GM12878 (cell line): ENCODE measurements around the gene CELF2. TPM values are rescaled to one million over a fixed set of nuclear protein-coding genes. Genes with fewer than 3 reads are reported as not detected.
A peak's percentile ranks its signal among the peaks of the same experiment; 100 is the strongest.

Experiments
- ATAC-seq: fragments of 200-7000 bp; cut with Tn5 transposase; 3 replicates; pipeline ENCODE4 v1.9.1; 2020; ENCODE audit warnings: mild to moderate bottlenecking, moderate library complexity
- BruUV-seq: library from RNA; stranded (reverse); fragments of 400-500 nt; replicated peaks from 2 replicates; lab custom pipeline; 2021; lab: Mats Ljungman, UMichigan
- CTCF ChIA-PET: fragments of 300-600 bp; sonication (Branson Sonifier 250); formaldehyde crosslinking; extraction: SDS; loops from one replicate; lab custom pipeline; 2021; ENCODE audit warnings: inconsistent platforms; lab: Yijun Ruan, JAX
- POLR2A ChIA-PET: fragments of 350-600 bp; formaldehyde crosslinking; extraction: SDS; loops from one replicate; lab custom pipeline; 2021; ENCODE audit warnings: inconsistent platforms; lab: Charles Lee
- RAD21 ChIA-PET: fragments of 300-600 bp; sonication (Branson Sonifier 250); formaldehyde crosslinking; loops from one replicate; lab custom pipeline; 2023; ENCODE audit warnings: antibody characterized with exemption; ENCODE audit not compliant: unreplicated experiment; lab: Charles Lee
- SMC1A ChIA-PET: fragments of 300-600 bp; sonication (Branson Sonifier 250); formaldehyde crosslinking; loops from one replicate; lab custom pipeline; 2023; ENCODE audit not compliant: unreplicated experiment, uncharacterized antibody; lab: Charles Lee
- DNase-seq: peaks from one replicate; pipeline ENCODE4 v3.0.0-alpha.2; 2011; ENCODE audit warnings: low read depth, low spot score
- FAIRE-seq: peaks from 3 replicates; lab custom pipeline; 2011; peaks lifted over from hg19 to GRCh38; lab: Jason Lieb, UNC
- H2AFZ ChIP-seq: 2 replicates; pipeline ENCODE4 v1.6.0; 2011; ENCODE audit warnings: low read depth, low read length, control low read depth; ENCODE audit not compliant: control insufficient read depth
- H3K27ac ChIP-seq: 2 replicates; pipeline ENCODE4 v1.5.1; 2011; ENCODE audit warnings: control low read depth; ENCODE audit not compliant: control insufficient read depth, insufficient read depth
- H3K27me3 ChIP-seq, 2 experiments: replicated peaks in 1 of 2; 2 replicates each; pipeline versions ENCODE4 v1.6.0 to v1.6.1; 2011; ENCODE audit warnings: low read length in 1 of 2; ENCODE audit not compliant: control insufficient read depth in 2 of 2, insufficient read depth in 2 of 2
- H3K36me3 ChIP-seq, 2 experiments: 2 replicates each; pipeline ENCODE4 v1.5.1; 2011; ENCODE audit warnings: low read length in 1 of 2; ENCODE audit not compliant: control insufficient read depth in 2 of 2, insufficient read depth in 2 of 2
- H3K4me1 ChIP-seq: 2 replicates; pipeline ENCODE4 v1.6.1; 2011; ENCODE audit warnings: mild to moderate bottlenecking, low read length, moderate library complexity, mixed read lengths; ENCODE audit not compliant: control insufficient read depth, insufficient read depth
- H3K4me2 ChIP-seq: 2 replicates; pipeline ENCODE4 v1.6.0; 2011; ENCODE audit warnings: control low read depth; ENCODE audit not compliant: control insufficient read depth, insufficient read depth
- H3K4me3 ChIP-seq: fragments of 200-600 bp; sonication (generic); 2 replicates; pipeline ENCODE4 v1.5.1; 2016
- H3K79me2 ChIP-seq: 2 replicates; pipeline ENCODE4 v1.6.0; 2011; ENCODE audit warnings: low read length; ENCODE audit not compliant: control insufficient read depth, insufficient read depth
- H3K9ac ChIP-seq: 2 replicates; pipeline ENCODE4 v1.8.0; 2011; ENCODE audit warnings: low read length, control low read depth, mixed read lengths; ENCODE audit not compliant: control insufficient read depth, insufficient read depth
- H3K9me3 ChIP-seq: replicated peaks from 3 replicates; pipeline ENCODE4 v1.5.1; 2011; ENCODE audit warnings: mild to moderate bottlenecking, low read length; ENCODE audit not compliant: control insufficient read depth, insufficient read depth
- H4K20me1 ChIP-seq: 2 replicates; pipeline ENCODE4 v1.6.0; 2011; ENCODE audit not compliant: control insufficient read depth, insufficient read depth
- BRCA1 ChIP-seq: IDR thresholded peaks from 2 replicates; pipeline ENCODE4 v1.6.1; 2011; ENCODE audit warnings: low read depth, low read length, improper control_type of control experiment
- CREM ChIP-seq: IDR thresholded peaks from 2 replicates; pipeline ENCODE4 v1.6.1; 2014; ENCODE audit warnings: antibody characterized with exemption, low read depth
- EED ChIP-seq: sonication (generic); IDR thresholded peaks from 2 replicates; pipeline ENCODE4 v1.6.1; 2016; ENCODE audit warnings: antibody characterized with exemption, low read depth
- ETV6 ChIP-seq, 2 experiments: fragments of 450-650 bp in 1 of 2; IDR thresholded peaks in 1 of 2; conservative IDR thresholded peaks in 1 of 2; 2 replicates each; pipeline ENCODE4 v1.6.1; 2014; ENCODE audit warnings: antibody characterized with exemption in 1 of 2, borderline replicate concordance in 1 of 2, low read depth in 1 of 2, mild to moderate bottlenecking in 1 of 2, moderate library complexity in 1 of 2
- HDGF ChIP-seq: fragments of 450-650 bp; IDR thresholded peaks from 2 replicates; pipeline ENCODE4 v1.6.1; 2016; ENCODE audit warnings: antibody characterized with exemption
- MEF2B ChIP-seq: fragments of 450-650 bp; IDR thresholded peaks from 2 replicates; pipeline ENCODE4 v1.6.1; 2018; ENCODE audit warnings: mild to moderate bottlenecking, moderate library complexity; ENCODE audit not compliant: partially characterized antibody, poor library complexity, severe bottlenecking
- MTA3 ChIP-seq: IDR thresholded peaks from 2 replicates; pipeline ENCODE4 v1.6.1; 2012; ENCODE audit warnings: low read length, inconsistent platforms, borderline replicate concordance
- MYB ChIP-seq: fragments of 150-350 bp; IDR thresholded peaks from 2 replicates; pipeline ENCODE4 v1.6.1; 2014; ENCODE audit warnings: mild to moderate bottlenecking, low read depth, low read length, borderline replicate concordance
- NBN ChIP-seq: fragments of 450-650 bp; IDR thresholded peaks from 2 replicates; pipeline ENCODE4 v1.6.1; 2016
- NFIC ChIP-seq: IDR thresholded peaks from 2 replicates; pipeline ENCODE4 v1.6.1; 2012; ENCODE audit warnings: low read depth, mild to moderate bottlenecking, inconsistent platforms, low read length, moderate library complexity
- POLR2AphosphoS5 ChIP-seq: IDR thresholded peaks from 2 replicates; pipeline ENCODE4 v1.6.1; 2011; ENCODE audit warnings: mild to moderate bottlenecking, low read length, inconsistent platforms
- RUNX3 ChIP-seq: IDR thresholded peaks from 2 replicates; pipeline ENCODE4 v1.6.1; 2012; ENCODE audit warnings: low read length, inconsistent platforms
- TCF3 ChIP-seq: IDR thresholded peaks from 2 replicates; pipeline ENCODE4 v1.6.1; 2012; ENCODE audit warnings: low read depth, mild to moderate bottlenecking, low read length, borderline replicate concordance; ENCODE audit not compliant: insufficient read depth
- WGBS: methylation state at CpG from one replicate; pipeline ENCODE4 v1.1.6; 2016; ENCODE audit warnings: low lambda C conversion rate; ENCODE audit not compliant: insufficient replicate concordance, insufficient coverage; ENCODE audit errors: missing lambda C conversion rate; 5-methylcytosine and 5-hydroxymethylcytosine counted together
- in situ Hi-C: fragments of 300-500 bp; cut with MboI; formaldehyde crosslinking; loops from 9 replicates; pipeline ENCODE4 v1.14.3; 2018; ENCODE audit warnings: mixed read lengths
- intact Hi-C: fragments of 100-400 bp; cut with micrococcal nuclease; formaldehyde crosslinking; loops from one replicate; pipeline ENCODE4 v1.14.2; 2022; ENCODE audit not compliant: unreplicated experiment
- polyA plus RNA-seq, 11 experiments: library from polyadenylated mRNA; depleted of rRNA in 4 of 11; unstranded in 6 of 11; stranded (reverse) in 5 of 11; fragments of >200 nt; fragmentation: Nextera tagmentation in 4 of 11; fragmentation: Illumina TruSeq in 1 of 11; extraction: Ambion mirVana in 4 of 11; extraction: Trizol in 1 of 11; gene quantifications; 1 replicate in 1 of 11; 2 replicates in 10 of 11; pipeline versions ENCODE4 v1.2.1 to v1.2.3, GENCODE V29; 2011 to 2016; ENCODE audit warnings: inconsistent platforms in 2 of 11, missing spikeins in 2 of 11, low read depth in 1 of 11
- total RNA-seq, 4 experiments: library from RNA; depleted of rRNA in 3 of 4; stranded (reverse); fragments of >200 nt in 3 of 4; fragmentation: Illumina TruSeq in 1 of 4; extraction: Trizol in 1 of 4; gene quantifications; 2 replicates each; pipeline versions ENCODE4 v1.2.1 to v1.2.3, GENCODE V29; 2013 to 2021
- TF ChIP-seq, protein P1 (sequence below): IDR thresholded peaks from 2 replicates; pipeline ENCODE4 v1.6.1; 2012; ENCODE audit warnings: low read length, inconsistent platforms
- TF ChIP-seq, protein P2 (sequence below): fragments of 450-650 bp; formaldehyde crosslinking; IDR thresholded peaks from 2 replicates; pipeline ENCODE4 v1.4.0; 2022; ENCODE audit warnings: mild to moderate bottlenecking, moderate library complexity
- TF ChIP-seq, protein P3 (sequence below): fragments of 450-650 bp; IDR thresholded peaks from 2 replicates; pipeline ENCODE4 v1.6.1; 2017; ENCODE audit warnings: low read depth, mild to moderate bottlenecking, moderate library complexity

Gene CELF2
- total and polyA plus RNA-seq, 10 of the 15 experiments (the other 5 are each of a cell fraction or from before 2014, with no cell fraction given), result 20.8 to 129 (median 86.3) TPM

DNA sequence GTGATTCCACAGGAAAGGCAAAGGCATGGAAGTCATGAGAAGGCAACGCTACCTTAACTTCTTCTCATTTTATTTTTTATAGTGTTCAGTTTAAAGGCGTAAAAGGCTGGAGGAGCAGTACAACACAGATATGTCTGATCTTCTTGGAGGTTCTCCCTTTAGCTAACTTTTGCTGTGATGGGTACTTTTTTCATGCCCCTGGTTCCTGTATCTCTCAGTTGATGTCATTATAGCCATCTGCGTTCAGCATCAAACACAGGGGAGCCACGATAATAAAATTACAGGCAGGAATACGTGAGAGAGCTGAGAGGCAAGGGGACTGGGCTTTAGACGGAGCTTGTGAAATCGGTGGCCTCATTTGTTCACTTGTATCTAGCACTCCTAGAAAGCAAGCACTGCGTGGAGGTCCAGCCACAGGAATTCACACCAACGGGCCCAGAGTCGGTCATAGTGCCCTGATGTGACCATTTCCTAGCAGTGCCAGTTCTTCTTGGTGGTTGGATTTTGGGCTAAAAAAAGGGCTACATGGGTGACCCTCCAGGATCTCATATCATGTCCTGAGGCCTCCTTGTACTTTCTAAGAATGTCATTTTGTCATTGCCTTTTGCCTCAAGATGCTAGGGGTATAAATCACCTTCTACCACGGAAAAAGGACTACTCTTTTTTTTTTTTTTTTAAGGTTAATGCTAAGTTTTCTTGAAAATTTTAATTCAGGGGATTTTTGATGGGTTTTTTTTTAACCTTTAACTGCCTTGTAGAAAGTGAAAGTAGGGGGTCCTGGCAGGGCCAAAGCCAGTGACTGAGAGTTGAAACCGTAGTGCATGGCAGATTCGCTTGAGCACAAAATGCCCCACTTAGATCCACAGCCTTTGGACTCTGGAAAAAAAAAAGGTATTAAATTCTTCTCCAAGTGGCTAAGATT lies 191.5 kb downstream of the CELF2 start:
- ChIA-PET SMC1A (interaction anchor here (0.7 to 9.3 kb wide), 18 partner anchors 10 to 63 kb away, joined by 3 to 108 read pairs (median 8); no protein-coding TSS in a partner anchor), POLR2A (interaction anchor here (0.8 to 2.4 kb wide), 14 partner anchors 7 to 53 kb away, joined by 3 to 16 read pairs (median 5); no protein-coding TSS in a partner anchor), CTCF (interaction anchor here (0.6 to 3.7 kb wide), 13 partner anchors 10 to 97 kb away, joined by 3 to 20 read pairs (median 5); no protein-coding TSS in a partner anchor), RAD21 (interaction anchor here (0.9 to 4.7 kb wide), 12 partner anchors 10 to 62 kb away, joined by 3 to 45 read pairs (median 14); no protein-coding TSS in a partner anchor)
- H3K27me3 ChIP-seq, result no peaks in the 10 kb centered on the region
- ATAC-seq (peak; percentile 83), DNase-seq (no peak), FAIRE-seq (no peak)
- peaks cover 4% of the 10 kb centered on the region for H4K20me1 ChIP-seq
- peaks cover 22 to 49% of the 10 kb centered on the region in 2 experiments for H3K36me3 ChIP-seq
- peaks cover 100% of the 10 kb centered on the region for H3K79me2 ChIP-seq
- peak overlapping the region; percentile 55 for H3K9ac ChIP-seq
- peak overlapping the region; percentile 56 for H3K4me3 ChIP-seq
- no peak overlapping the region for H2AFZ ChIP-seq
- H3K4me1 ChIP-seq, result peaks cover 80% of the 10 kb centered on the region
- in situ Hi-C loops, result no loop called here
- no peaks in the 10 kb centered on the region for H3K9me3 ChIP-seq
- 32% methylated on average over 13 of the region's 13 CpGs for WGBS
- peak overlapping the region; percentile 57 for H3K4me2 ChIP-seq
- H3K27ac ChIP-seq, result peak overlapping the region; percentile 92
- BruUV-seq, result TSS peak; percentile 10
- intact Hi-C loops, result loop anchor here (1.0 to 2.0 kb wide), 4 partner anchors 12 to 36 kb away; no protein-coding TSS in a partner anchor
- TF ChIP-seq MTA3, result 0 out of 2 replicates have a peak, but pooled peaks have one; percentile 67
- TF ChIP-seq, protein P1, sequence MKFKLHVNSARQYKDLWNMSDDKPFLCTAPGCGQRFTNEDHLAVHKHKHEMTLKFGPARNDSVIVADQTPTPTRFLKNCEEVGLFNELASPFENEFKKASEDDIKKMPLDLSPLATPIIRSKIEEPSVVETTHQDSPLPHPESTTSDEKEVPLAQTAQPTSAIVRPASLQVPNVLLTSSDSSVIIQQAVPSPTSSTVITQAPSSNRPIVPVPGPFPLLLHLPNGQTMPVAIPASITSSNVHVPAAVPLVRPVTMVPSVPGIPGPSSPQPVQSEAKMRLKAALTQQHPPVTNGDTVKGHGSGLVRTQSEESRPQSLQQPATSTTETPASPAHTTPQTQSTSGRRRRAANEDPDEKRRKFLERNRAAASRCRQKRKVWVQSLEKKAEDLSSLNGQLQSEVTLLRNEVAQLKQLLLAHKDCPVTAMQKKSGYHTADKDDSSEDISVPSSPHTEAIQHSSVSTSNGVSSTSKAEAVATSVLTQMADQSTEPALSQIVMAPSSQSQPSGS, result peak; percentile 73
- no peak for TF ChIP-seq TCF3
- 0 out of 2 replicates have a peak, but pooled peaks have one; percentile 67 for TF ChIP-seq NBN
- TF ChIP-seq, protein P2, sequence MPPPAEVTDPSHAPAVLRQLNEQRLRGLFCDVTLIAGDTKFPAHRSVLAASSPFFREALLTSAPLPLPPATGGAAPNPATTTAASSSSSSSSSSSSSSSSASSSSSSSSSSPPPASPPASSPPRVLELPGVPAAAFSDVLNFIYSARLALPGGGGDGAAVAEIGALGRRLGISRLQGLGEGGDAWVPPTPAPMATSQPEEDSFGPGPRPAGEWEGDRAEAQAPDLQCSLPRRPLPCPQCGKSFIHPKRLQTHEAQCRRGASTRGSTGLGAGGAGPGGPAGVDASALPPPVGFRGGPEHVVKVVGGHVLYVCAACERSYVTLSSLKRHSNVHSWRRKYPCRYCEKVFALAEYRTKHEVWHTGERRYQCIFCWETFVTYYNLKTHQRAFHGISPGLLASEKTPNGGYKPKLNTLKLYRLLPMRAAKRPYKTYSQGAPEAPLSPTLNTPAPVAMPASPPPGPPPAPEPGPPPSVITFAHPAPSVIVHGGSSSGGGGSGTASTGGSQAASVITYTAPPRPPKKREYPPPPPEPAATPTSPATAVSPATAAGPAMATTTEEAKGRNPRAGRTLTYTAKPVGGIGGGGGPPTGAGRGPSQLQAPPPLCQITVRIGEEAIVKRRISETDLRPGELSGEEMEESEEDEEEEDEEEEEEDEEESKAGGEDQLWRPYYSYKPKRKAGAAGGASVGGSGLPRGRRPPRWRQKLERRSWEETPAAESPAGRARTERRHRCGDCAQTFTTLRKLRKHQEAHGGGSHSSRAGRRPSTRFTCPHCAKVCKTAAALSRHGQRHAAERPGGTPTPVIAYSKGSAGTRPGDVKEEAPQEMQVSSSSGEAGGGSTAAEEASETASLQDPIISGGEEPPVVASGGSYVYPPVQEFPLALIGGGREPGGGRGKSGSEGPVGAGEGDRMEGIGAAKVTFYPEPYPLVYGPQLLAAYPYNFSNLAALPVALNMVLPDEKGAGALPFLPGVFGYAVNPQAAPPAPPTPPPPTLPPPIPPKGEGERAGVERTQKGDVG (CRISPR knock-in tag), result no peak
- TF ChIP-seq POLR2AphosphoS5, result peak; percentile 35; the same call in 1 of the 2 replicates
- no peak for TF ChIP-seq BRCA1
- TF ChIP-seq NFIC, result peak; percentile 84
- peak; percentile 50; the same call in 1 of the 2 replicates for TF ChIP-seq CREM
- peak; percentile 54; the same call in 1 of the 2 replicates for TF ChIP-seq HDGF
- TF ChIP-seq MEF2B, result peak; percentile 10
- peak; percentile 61; the same call in 1 of the 2 replicates for TF ChIP-seq EED
- no peak for TF ChIP-seq MYB
- TF ChIP-seq RUNX3, result peak; percentile 44
- TF ChIP-seq, protein P3, sequence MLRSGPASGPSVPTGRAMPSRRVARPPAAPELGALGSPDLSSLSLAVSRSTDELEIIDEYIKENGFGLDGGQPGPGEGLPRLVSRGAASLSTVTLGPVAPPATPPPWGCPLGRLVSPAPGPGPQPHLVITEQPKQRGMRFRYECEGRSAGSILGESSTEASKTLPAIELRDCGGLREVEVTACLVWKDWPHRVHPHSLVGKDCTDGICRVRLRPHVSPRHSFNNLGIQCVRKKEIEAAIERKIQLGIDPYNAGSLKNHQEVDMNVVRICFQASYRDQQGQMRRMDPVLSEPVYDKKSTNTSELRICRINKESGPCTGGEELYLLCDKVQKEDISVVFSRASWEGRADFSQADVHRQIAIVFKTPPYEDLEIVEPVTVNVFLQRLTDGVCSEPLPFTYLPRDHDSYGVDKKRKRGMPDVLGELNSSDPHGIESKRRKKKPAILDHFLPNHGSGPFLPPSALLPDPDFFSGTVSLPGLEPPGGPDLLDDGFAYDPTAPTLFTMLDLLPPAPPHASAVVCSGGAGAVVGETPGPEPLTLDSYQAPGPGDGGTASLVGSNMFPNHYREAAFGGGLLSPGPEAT, result peak; percentile 77
- TF ChIP-seq ETV6 (conservative IDR thresholded peaks at IDR 0.05 in 1 of 2, IDR thresholded peaks at IDR 0.05 in 1 of 2; ENCODE audit: borderline replicate concordance in 1 of 2, low read depth in 1 of 2), result peak in 1 of 2 experiments; percentile 52; a peak in 1 of 4 replicates
